ENCODE data around the gene IL10RA. TPM values are rescaled to one million over a fixed set of nuclear protein-coding genes. Genes with fewer than 3 reads are reported as not detected.

The IL10RA gene
- total and polyA plus RNA-seq, 3 experiments from 2014 or later, result 120 to 659 (median 122) TPM

GRCh38 chr11:118042141-118042540, 55.9 kb downstream of the IL10RA start:
- H3K4me3 ChIP-seq (ENCODE audit: low read length), result no peak overlapping the region
- H3K9me3 ChIP-seq (ENCODE audit: low read length), result no peaks in the 10 kb centered on the region
- H3K27me3 Mint-ChIP-seq, result no peaks in the 10 kb centered on the region
- peaks cover 55% of the 10 kb centered on the region for H3K4me1 ChIP-seq (ENCODE audit: insufficient read depth, low read length)
- H3K27ac Mint-ChIP-seq, result peak overlapping the region; percentile 43 to 94 (median 86)
- no peaks in the 10 kb centered on the region for H3K9me3 Mint-ChIP-seq
- H3K27me3 ChIP-seq (ENCODE audit: insufficient read depth, low read length, poor library complexity, severe bottlenecking), result no peaks in the 10 kb centered on the region
- peak overlapping the region in 4 of 7 donors; percentile 21 to 44 (median 38) for H3K4me3 Mint-ChIP-seq
- ChIA-PET CTCF (interaction anchor here (0.9 to 2.5 kb wide), 6 partner anchors 10 to 95 kb away, joined by 3 to 8 read pairs (median 5); partner anchors contain the start of gene IL10RA), POLR2A (interaction anchor here (0.6 kb wide), 3 partner anchors 38 to 163 kb away, joined by 3 to 4 read pairs (median 4); no protein-coding TSS in a partner anchor)
- peaks cover 68 to 90% (median 89%) of the 10 kb centered on the region in 3 donors for H3K4me1 Mint-ChIP-seq
- no peak overlapping the region for H3K27ac ChIP-seq (ENCODE audit: low read depth, low read length)
- DNase-seq, result no peak
- no peaks in the 10 kb centered on the region for H3K36me3 ChIP-seq (ENCODE audit: insufficient read depth, low read length)
- H3K36me3 Mint-ChIP-seq, result no peaks in the 10 kb centered on the region

GRCh38 chr11:118042796-118043195, 56.6 kb downstream of the IL10RA start:
- Mint-ChIP-seq H3K4me3 (peak overlapping the region in 3 of 7 donors; percentile 16 to 42 (median 37)), H3K36me3 (no peaks in the 10 kb centered on the region), H3K27ac (peak overlapping the region in 7 of 8 donors; percentile 43 to 94 (median 88)), H3K4me1 (peaks cover 70 to 90% (median 89%) of the 10 kb centered on the region in 3 donors), H3K9me3 (no peaks in the 10 kb centered on the region), H3K27me3 (no peaks in the 10 kb centered on the region)
- Histone ChIP-seq H3K27ac (ENCODE audit: low read depth, low read length) (no peak overlapping the region), H3K4me1 (ENCODE audit: insufficient read depth, low read length) (peaks cover 62% of the 10 kb centered on the region), H3K36me3 (ENCODE audit: insufficient read depth, low read length) (no peaks in the 10 kb centered on the region), H3K9me3 (ENCODE audit: low read length) (no peaks in the 10 kb centered on the region), H3K4me3 (ENCODE audit: low read length) (no peak overlapping the region), H3K27me3 (ENCODE audit: insufficient read depth, low read length, poor library complexity, severe bottlenecking) (no peaks in the 10 kb centered on the region)
- ChIA-PET CTCF (interaction anchor here (1.1 to 1.4 kb wide), 4 partner anchors 10 to 96 kb away, joined by 3 to 7 read pairs (median 5); no protein-coding TSS in a partner anchor), POLR2A (interaction anchor here (0.6 kb wide), 1 partner anchor 50 kb away, joined by 4 read pairs; no protein-coding TSS in a partner anchor)
- DNase-seq, result peak in 1 of 5 donors; percentile 41

GRCh38 chr11:118045191-118045590, 59.0 kb downstream of the IL10RA start:
- POLR2A ChIA-PET, result interaction anchor here (0.9 to 5.2 kb wide), 4 partner anchors 38 to 59 kb away, joined by 6 to 29 read pairs (median 8); partner anchors contain the start of gene IL10RA
- H3K27ac Mint-ChIP-seq, result peak overlapping the region; percentile 89 to 99 (median 96)
- no peaks in the 10 kb centered on the region for H3K9me3 ChIP-seq (ENCODE audit: low read length)
- H3K36me3 Mint-ChIP-seq, result no peaks in the 10 kb centered on the region
- no peak for DNase-seq
- H3K9me3 Mint-ChIP-seq, result no peaks in the 10 kb centered on the region
- no peak overlapping the region for H3K27ac ChIP-seq (ENCODE audit: low read depth, low read length)
- no peaks in the 10 kb centered on the region for H3K27me3 Mint-ChIP-seq
- H3K4me3 ChIP-seq (ENCODE audit: low read length), result no peak overlapping the region
- H3K27me3 ChIP-seq (ENCODE audit: insufficient read depth, low read length, poor library complexity, severe bottlenecking), result no peaks in the 10 kb centered on the region
- peaks cover 84% of the 10 kb centered on the region for H3K4me1 ChIP-seq (ENCODE audit: insufficient read depth, low read length)
- CTCF ChIA-PET, result interaction anchor here (0.7 to 3.0 kb wide), 12 partner anchors 8 to 228 kb away, joined by 3 to 9 read pairs (median 4); partner anchors contain the start of gene IL10RA
- H3K4me1 Mint-ChIP-seq, result peaks cover 79 to 94% (median 93%) of the 10 kb centered on the region in 3 donors
- peak overlapping the region in 6 of 7 donors; percentile 18 to 56 (median 46) for H3K4me3 Mint-ChIP-seq
- no peaks in the 10 kb centered on the region for H3K36me3 ChIP-seq (ENCODE audit: insufficient read depth, low read length)

- ChIA-PET CTCF (interaction anchor here (0.6 to 3.2 kb wide), 11 partner anchors 39 to 239 kb away, joined by 3 to 10 read pairs (median 5); partner anchors contain the start of gene IL10RA), POLR2A (interaction anchor here (0.6 to 5.2 kb wide), 6 partner anchors 39 to 95 kb away, joined by 3 to 29 read pairs (median 6); no protein-coding TSS in a partner anchor)
- Mint-ChIP-seq H3K4me3 (peak overlapping the region; percentile 1 to 78 (median 66)), H3K9me3 (no peaks in the 10 kb centered on the region), H3K4me1 (peaks cover 84 to 97% (median 96%) of the 10 kb centered on the region in 3 donors), H3K27me3 (no peaks in the 10 kb centered on the region), H3K36me3 (no peaks in the 10 kb centered on the region), H3K27ac (peak overlapping the region; percentile 89 to 99 (median 97))
- H3K27ac ChIP-seq (ENCODE audit: low read depth, low read length), result peak overlapping the region; percentile 9
- no peak overlapping the region for H3K4me3 ChIP-seq (ENCODE audit: low read length)
- H3K4me1 ChIP-seq (ENCODE audit: insufficient read depth, low read length), result peaks cover 95% of the 10 kb centered on the region
- no peaks in the 10 kb centered on the region for H3K9me3 ChIP-seq (ENCODE audit: low read length)
- no peaks in the 10 kb centered on the region for H3K27me3 ChIP-seq (ENCODE audit: insufficient read depth, low read length, poor library complexity, severe bottlenecking)
- DNase-seq, result peak; percentile 19 to 80 (median 73)
- no peaks in the 10 kb centered on the region for H3K36me3 ChIP-seq (ENCODE audit: insufficient read depth, low read length)
Observed at GRCh38 chr11:118046051-118046963, 60.1 kb downstream of the IL10RA start.

GRCh38 chr11:118046964-118047700, 60.9 kb downstream of the IL10RA start:
- H3K27me3 ChIP-seq (ENCODE audit: insufficient read depth, low read length, poor library complexity, severe bottlenecking), result no peaks in the 10 kb centered on the region
- peaks cover 94% of the 10 kb centered on the region for H3K4me1 ChIP-seq (ENCODE audit: insufficient read depth, low read length)
- H3K27me3 Mint-ChIP-seq, result no peaks in the 10 kb centered on the region
- no peak overlapping the region for H3K4me3 ChIP-seq (ENCODE audit: low read length)
- ChIA-PET CTCF (interaction anchor here (0.6 to 3.2 kb wide), 11 partner anchors 36 to 240 kb away, joined by 3 to 10 read pairs (median 4); no protein-coding TSS in a partner anchor), POLR2A (interaction anchor here (0.6 to 5.2 kb wide), 9 partner anchors 18 to 96 kb away, joined by 4 to 29 read pairs (median 6); partner anchors contain the start of gene IL10RA)
- H3K36me3 ChIP-seq (ENCODE audit: insufficient read depth, low read length), result no peaks in the 10 kb centered on the region
- H3K4me1 Mint-ChIP-seq, result peaks cover 86 to 97% (median 96%) of the 10 kb centered on the region in 3 donors
- H3K27ac Mint-ChIP-seq, result peak overlapping the region; percentile 89 to 99 (median 97)
- H3K9me3 ChIP-seq (ENCODE audit: low read length), result no peaks in the 10 kb centered on the region
- peak overlapping the region; percentile 9 for H3K27ac ChIP-seq (ENCODE audit: low read depth, low read length)
- no peaks in the 10 kb centered on the region for H3K36me3 Mint-ChIP-seq
- DNase-seq, result no peak
- H3K9me3 Mint-ChIP-seq, result no peaks in the 10 kb centered on the region
- H3K4me3 Mint-ChIP-seq, result peak overlapping the region; percentile 1 to 81 (median 66)

GRCh38 chr11:118047749-118048148, 61.6 kb downstream of the IL10RA start:
- no peak overlapping the region for H3K4me3 ChIP-seq (ENCODE audit: low read length)
- H3K4me3 Mint-ChIP-seq, result peak overlapping the region in 2 of 7 donors; percentile 37 to 81

More at GRCh38 chr11:118047749-118048148, 61.6 kb downstream of the IL10RA start:
- no peaks in the 10 kb centered on the region for H3K9me3 Mint-ChIP-seq
- peaks cover 86 to 97% (median 96%) of the 10 kb centered on the region in 3 donors for H3K4me1 Mint-ChIP-seq
- no peaks in the 10 kb centered on the region for H3K27me3 ChIP-seq (ENCODE audit: insufficient read depth, low read length, poor library complexity, severe bottlenecking)
- H3K27ac Mint-ChIP-seq, result peak overlapping the region; percentile 89 to 99 (median 97)
- no peaks in the 10 kb centered on the region for H3K36me3 Mint-ChIP-seq
- peak overlapping the region; percentile 9 for H3K27ac ChIP-seq (ENCODE audit: low read depth, low read length)
- no peaks in the 10 kb centered on the region for H3K9me3 ChIP-seq (ENCODE audit: low read length)
- H3K27me3 Mint-ChIP-seq, result no peaks in the 10 kb centered on the region
- CTCF ChIA-PET, result interaction anchor here (0.7 to 3.2 kb wide), 9 partner anchors 18 to 240 kb away, joined by 3 to 10 read pairs (median 5); no protein-coding TSS in a partner anchor
- peaks cover 94% of the 10 kb centered on the region for H3K4me1 ChIP-seq (ENCODE audit: insufficient read depth, low read length)
- DNase-seq, result no peak
- POLR2A ChIA-PET, result interaction anchor here (1.3 to 5.2 kb wide), 6 partner anchors 19 to 97 kb away, joined by 4 to 29 read pairs (median 8); partner anchors contain the start of gene IL10RA
- H3K36me3 ChIP-seq (ENCODE audit: insufficient read depth, low read length), result no peaks in the 10 kb centered on the region

Data from CD8-positive, alpha-beta memory T cell (primary cell).